DMS53 treated with DMSO at 0.1 percent for 48 hours (cell line): ENCODE results near the gene HSPA8.
A peak's percentile ranks its signal among the peaks of the same experiment; 100 is the strongest.
"Not testable (repeated sequence)": the region's sequence is repeated elsewhere in the genome, so short reads cannot be mapped to it uniquely, and the experiment has no call there.

ENCODE experiments used
- DNase-seq: peaks from one replicate; lab custom pipeline; 2025; ENCODE audit not compliant: unreplicated experiment; lab: John Stamatoyannopoulos, UW

The HSPA8 gene

DNA sequence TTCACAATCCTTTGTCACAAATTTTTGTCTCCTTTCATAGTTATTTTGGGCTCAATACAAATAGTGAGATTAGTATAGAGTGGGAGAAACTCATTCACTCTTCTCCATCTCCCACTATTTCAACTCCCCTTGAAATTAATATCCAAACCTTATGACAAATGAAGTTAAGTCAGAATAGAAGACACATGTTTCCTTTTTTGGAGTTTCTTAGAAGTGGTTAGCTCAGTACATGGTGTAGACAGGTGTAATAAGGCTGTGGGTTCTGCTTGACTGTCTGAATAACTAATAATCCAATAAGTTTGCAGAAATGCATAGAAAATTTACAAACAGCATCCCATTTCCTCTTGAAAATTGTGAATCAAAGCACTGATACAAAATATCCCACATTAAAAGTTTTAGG lies 10.8 kb upstream of the HSPA8 start:
- DNase-seq, result no peak

DNA sequence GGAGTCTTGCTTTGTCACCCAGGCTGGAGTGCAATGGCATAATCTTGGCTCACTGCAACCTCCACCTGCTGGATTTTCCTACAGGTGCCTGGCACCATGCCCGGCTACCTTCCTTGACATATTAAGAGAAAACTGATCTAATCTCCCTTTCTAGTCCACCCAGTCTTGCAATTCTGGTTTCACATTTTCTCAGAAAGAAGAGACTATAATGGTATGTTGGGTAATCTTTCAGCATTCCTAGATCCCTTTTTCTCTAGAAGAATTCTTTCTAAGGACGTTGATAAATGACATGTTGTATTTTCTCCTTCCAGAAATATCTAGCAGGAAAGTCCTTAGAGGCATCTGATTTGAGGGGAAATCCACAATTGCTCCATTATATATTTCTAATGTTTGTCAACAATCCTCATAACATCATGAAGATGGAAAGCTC lies 10.4 kb upstream of the HSPA8 start:
- peak; percentile 49 for DNase-seq

DNA sequence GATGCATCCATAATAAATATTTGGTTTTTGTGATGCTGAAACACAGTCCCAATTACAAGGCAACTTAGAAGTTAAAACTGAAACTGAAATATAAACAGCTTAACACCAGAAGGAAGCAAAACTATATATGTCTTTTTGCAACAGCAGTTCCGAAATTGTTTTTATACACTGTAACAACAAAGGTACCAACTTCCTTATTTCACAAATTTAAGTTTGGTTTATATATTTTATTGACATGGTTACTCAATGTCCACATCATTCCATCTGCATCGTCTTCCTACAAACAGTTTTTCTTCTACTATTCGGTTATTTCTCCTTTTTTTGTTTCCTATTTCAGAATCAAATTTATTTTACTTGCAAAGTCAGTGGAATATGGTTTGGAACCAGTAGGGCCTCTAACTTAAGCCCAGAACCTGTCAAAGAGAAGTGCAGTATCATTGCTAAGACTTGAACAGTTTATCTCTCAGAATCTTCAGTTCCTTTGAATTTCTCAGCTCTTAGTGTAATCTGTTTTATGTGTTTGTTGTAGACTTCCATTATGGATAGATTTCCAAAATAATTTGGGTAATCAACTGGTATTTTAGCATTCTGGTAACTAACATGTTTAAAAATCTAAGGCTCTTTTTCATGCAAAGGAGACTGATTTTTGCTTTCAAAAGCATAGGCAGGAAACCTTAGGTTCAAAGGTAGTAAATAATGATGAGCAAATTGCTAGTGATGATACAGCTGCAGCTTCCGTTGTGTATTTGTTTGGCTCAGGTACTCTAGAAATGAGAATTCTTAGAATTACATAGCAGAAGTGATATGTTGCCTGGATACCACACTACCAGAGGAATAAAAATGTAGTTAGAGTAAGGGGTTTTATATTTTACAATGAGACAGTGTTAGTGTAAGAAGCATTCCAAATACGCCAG lies 8.2 kb upstream of the HSPA8 start:
- DNase-seq, result peak; percentile 57

DNA sequence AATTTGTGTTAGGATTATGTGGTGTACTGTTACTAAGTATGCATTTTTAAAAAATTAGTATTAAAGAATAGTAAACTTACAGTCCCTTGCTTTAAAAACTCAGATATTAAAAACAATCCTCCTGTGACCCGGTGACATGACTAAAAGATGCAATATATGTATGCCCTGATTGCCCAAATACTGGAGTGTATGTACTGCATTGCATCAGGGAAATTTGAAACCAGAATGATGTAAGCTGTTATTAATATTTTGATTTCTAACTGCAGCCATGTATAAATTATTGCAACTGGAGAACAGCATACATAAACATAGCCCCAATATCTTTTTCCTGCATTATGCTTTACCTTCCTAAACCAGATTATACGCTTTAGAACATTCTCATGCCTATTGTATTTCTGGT lies 3.7 kb upstream of the HSPA8 start:
- no peak for DNase-seq

DNA sequence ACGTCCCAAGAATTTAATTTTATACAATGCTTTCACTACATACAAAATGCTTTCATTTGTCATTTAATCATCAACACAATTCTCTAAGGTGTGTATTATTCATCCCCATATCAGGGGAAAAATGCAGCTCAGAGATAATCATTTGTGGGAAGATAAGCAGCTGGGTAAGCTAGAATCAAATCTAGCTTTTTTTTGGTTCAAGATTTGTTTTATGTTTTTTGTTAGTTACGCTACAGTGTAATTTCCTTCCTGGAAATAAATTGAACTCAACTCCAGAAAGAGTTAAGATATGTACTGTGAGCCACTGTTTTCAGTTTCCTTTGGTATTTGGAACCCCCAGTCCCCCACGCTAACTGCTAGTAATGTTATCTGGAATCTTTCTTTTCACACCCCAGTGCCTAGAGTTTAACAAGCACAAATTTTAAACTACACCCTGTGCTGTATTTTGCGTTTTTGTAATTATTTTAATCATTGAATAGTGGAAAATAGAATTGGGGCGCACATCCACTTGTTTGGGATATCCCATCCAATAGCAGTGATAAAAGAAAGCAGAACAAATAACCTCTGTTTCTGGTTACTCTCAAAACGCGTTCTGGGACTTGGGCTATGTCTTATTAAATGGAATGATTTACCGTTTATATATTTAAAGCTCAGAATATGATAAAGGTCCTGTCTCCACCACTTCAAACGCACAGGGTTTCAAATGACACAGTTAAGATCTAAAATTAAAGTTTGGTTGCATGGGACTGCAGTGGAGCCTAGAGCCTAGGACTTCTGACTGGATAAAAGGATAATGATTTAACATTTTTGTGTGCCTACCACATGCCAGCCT lies 2.1 kb upstream of the HSPA8 start:
- no peak for DNase-seq

DNA sequence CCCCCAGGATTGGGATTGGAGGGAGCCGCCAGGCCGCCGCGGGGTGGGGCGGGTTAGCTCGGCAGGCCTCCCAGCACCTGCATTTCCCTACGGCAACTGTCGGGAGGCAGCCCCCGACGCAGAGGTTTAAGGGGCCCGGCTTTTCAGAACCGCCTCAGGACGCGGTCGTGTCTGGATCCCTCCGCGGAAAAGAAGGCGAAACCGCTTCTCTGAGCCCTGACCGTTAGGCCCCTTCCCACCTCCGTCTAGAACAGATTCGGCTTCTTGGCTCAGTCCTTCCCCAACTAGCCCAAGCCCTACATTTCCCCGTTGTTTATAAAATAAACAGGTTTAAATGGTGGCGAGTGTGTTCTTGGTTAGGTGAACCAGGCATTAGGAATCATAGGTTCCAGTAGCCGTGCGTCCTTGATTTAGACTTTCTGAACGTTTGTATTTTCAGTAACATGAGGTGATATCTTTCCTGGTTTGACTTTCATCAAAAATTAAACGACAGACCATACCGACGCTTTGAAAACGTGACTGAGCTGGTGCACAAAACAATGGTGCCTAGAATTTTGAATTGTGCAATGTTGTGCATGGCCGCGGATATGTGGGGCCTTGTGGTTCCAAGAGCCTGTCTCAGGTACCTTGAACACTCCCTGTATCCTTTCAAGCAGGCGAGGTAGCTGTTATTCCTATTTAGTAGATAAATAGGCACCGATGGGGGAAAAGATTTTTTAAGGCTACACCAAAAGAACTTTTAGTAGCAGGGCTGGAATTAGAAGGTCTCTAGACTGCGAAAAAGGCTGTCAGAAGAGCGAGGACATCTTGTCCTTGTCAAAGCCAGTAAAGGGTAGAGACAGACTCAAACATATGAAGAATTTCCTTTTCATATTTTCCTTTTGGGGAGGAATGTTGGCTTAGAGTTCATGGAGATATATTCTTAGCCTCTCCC lies 1.2 kb upstream of the HSPA8 start:
- peak; percentile 44 for DNase-seq

DNA sequence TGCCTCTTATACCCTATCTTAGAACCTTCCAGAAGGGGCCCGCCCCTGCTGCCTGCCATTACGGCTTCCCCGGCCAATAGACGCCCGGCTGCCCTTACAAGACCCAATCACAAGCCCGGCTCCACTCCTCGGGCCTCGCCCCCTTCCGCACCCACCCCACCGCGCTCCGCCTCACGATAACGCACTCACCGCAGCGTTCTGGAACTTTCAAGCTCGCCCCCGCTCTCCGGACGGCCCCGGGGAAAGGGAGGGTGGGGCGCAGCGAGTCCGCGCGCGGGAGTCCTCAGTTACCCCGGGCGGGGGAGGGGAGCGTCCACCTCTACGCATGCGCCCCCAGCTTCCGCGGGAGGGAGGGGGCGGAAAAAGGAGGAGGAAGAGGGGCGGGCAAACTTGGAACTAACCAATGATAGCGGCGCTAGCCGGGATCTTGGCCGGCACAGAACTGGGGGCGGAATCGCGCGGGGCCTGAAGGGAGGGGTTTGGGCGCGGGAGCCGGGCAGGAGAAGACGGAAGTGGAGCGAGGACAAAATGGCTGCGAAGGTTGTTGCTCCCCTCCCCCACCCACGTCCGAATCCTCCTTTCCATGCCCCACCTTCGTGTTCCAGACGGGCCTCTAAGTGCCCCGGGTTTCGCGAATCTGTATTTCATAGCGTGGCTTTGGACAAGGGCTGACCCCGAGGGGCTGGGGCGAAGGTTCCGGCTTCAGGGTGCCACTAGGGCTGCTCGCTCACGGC lies 389 bp upstream of the HSPA8 start:
- peak; percentile 100 for DNase-seq

DNA sequence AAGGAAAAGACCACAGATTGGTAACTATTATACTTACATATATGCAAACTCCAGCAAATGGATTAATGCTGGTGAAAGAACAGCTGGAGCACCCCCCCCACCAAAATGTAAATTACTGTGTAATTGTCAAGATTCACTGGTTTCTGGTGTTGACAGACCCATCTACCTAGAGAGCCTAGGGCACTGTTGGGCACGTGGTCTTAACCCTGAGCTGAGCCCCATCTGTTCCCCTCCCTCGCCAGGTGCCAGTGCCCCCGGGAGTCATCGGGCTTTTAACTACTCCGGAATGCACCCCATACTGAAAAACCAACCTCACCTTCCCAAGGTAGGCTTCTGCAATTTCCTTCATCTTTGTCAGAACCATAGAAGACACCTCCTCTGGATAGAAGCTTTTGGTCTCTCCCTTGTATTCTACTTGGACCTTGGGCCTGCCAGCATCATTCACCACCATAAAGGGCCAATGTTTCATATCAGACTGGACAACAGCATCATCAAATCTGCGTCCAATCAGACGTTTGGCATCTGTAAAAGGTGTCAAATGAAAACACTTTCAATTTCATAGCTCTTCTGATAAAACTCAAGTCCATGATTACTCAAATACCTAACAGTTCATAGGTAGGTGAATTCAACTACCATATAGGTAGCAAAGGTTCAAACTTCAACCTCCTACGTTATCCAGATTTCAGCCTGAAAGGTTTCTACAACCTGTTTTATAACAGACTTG lies 1.5 kb downstream of the HSPA8 start:
- DNase-seq, result no peak

DNA sequence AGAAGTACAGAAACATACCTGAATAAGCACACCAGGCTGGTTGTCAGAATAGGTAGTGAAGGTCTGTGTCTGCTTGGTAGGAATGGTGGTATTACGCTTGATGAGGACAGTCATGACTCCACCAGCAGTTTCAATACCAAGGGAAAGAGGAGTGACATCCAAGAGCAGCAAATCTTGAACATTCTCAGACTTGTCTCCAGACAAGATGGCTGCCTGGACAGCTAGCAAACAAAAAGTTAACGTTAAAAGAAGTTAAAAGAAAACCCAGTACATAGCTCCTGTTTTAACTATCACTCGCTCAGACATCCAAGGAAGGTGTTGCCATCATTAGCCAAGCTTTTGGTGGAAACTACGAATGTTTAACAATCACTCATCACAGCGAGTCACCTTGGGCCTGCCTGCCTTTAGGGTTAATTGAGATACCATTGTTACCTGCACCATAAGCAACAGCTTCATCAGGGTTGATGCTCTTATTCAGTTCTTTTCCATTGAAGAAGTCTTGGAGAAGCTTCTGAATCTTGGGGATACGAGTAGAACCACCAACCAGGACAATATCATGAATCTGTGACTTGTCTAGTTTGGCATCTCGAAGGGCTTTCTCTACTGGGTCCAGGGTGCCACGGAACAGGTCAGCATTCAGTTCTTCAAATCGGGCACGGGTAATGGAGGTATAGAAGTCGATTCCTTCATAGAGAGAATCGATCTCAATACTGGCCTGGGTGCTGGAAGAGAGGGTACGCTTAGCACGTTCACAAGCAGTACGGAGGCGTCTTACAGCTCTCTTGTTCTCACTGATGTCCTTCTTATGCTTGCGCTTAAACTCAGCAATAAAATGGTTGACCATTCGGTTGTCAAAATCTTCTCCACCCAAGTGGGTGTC lies 2.7 kb downstream of the HSPA8 start:
- not testable (repeated sequence) for DNase-seq

DNA sequence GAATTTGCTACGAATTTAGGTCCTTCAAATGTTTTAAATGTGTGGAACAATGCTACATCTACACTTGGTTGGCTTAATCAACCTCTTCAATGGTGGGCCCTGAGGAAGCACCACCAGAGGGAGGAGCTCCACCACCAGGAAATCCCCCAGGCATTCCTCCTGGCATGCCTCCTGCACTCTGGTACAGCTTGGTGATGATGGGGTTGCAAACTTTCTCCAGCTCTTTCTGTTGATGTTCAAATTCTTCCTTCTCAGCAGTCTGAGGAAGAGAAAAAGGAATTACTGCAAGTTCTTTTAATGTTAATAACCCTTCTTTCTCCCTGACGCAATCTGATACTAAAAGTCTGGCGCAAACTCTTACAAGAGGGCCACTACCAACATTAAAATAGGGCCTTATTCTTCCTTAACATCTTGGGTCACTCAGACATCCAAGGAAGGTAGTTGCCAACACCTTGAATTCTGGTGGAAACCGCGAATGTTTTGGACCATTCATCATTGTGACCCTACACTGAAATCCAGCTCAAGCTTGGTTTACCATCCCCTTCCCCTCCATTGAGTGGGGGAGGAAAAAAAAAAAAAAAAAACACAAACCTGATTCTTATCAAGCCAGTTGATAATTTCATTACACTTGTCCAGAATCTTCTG lies 4.2 kb downstream of the HSPA8 start:
- no peak for DNase-seq

DNA sequence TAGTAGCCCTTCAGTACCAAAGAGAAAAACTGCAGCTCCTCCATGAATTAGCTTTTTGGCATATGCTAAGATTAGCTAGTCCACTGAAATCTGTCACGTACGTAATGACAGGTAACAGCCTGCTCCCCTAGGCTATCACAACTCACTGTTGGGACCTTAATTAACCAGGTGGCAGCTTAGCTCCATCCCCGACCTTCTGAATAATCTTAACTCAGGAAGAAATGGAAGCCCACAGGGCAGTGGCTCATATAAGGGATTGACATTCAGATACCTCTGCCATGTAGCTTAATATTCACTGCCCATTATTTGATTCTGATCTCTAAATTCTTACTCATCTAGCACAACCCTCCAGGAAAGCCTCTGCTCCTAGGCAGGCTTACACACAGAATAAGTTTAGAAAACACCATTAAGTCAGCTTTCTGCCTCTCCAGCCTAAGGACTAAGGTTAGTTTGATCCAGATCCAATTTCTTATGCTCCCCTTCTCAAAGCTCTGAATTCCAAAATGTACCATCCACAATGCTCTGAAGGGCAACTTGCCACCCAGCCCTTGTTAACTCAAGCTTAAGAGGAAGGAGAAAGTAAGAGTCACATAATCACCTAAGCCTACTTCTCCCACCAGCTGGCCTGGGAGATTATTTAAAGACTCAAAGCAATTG lies 5.0 kb downstream of the HSPA8 start:
- DNase-seq, result no peak

DNA sequence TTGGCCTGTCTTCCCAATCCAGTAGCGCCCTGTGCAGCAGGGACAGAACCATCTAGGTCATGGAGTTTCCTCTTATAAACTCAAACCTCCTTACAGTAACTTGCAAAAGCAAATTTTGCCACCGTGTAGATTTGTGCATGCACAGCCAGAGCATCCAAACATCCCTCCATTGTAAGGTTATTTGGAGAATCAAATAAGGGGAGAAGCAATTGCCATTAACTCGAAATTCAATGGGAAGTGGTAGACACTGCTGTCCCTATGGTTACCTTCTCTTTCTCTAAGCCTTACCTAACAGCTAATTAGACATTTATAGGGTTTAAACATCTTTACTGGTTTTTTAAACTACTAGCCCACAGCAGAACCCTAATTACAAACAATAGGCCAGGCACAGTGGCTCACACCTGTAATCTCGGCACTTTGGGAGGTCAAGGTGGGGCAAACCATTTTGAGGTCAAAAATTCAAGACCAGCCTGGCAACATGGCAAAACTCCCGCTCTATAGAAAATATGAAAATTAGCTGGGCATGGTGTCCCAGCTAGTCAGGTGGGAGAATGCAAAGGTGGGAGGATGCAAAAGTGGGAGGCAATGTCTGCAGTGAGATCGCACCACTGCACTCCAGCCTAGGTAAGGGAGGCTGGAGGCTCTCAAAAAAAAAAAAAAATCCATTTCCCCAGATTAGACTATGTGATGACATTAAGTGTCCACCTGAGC lies 6.6 kb downstream of the HSPA8 start:
- DNase-seq, result no peak

DNA sequence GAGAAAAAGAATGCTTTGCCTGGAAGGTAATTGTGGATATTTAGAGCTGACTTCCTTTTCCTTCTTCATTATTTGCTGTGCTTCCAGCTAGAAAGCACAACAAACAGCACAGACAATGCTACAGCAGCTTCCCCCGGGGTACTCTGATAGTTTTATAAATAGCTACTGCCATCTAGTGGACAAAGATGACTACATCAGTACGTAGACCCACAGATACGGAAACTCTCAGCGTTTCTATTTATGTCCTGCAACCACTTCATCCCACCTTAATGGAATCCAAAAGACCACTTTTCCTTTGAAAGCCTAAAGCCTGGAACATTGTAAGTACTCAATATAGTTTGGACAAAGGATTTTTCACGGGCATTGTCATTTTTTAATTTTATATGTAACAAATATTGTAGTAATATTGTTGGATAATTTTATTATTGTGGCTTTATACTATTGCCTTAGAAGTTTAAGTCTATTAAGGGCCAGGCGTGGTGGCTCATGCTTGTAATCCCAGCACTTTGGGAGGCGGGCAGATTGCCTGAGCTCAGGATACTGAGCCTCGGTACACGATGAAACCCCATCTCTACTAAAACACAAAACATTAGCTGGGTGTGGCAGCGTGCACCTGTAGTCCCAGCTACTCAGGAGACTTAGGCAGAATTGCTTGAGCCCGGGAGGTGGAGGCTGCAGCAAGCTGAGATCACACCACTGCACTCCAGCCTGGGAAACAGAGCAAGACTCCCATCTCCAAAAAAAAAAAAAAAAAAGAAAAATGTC lies 7.5 kb downstream of the HSPA8 start:
- DNase-seq, result peak; percentile 90

DNA sequence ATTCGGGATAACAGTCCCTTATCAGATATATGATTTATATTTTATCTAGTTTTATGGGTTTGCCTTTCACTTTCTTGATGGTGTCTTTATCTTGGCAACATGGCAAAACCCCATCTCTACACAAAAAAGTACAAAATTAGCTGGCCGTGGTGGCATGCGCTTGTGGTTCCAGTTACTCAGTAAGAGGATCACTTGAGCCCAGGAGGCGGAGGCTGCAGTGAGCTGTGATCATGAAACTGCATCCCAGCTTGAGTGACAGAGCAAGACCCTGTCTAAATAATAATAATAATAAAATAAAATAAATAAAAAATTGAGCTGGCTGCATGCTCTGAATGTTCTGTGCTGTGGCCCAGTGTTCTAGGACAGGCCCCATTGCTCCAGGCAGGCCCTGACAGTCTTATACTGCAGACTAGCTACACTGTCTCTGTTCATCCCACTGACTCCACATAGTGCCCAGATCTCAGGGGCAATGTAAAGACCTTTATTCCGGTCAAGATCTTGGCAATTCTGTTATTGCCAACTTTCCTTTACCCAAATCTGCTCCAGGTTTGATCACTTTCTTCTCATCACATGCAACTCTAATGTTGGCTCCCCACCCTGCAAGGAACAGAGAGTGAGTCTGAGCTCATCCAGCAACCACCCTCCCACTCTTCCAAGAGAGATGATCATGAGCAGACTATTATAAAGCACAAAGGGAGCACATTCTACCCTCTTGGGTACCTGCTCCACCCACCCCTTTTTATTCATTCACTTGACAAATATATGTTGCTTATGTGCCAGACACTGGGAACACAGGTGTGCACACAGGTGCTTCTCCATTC lies 8.8 kb downstream of the HSPA8 start:
- no peak for DNase-seq

DNA sequence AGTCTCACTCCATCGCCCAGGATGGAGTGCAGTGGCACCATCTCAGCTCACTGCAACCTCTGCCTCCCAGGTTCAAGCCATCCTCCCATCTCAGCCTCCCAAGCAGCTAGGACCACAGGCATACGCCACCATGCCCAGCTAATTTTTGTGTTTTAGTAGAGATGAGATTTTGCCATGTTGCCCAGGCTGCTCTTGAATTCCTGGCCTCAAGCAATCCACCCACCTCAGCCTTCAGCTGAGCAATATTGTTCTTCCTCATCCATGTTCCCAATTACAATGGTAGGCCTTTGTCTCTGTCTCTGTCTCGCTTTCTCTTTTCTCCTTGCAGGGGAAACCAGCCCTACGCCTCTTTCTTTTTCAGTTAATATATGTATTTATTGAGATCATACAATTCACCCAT lies 10.3 kb downstream of the HSPA8 start:
- no peak for DNase-seq
